ENCODE results near the gene SIVA1. TPM values are rescaled to one million over a fixed set of nuclear protein-coding genes. Genes with fewer than 3 reads are reported as not detected.

Gene SIVA1
- total RNA-seq, 4 donors from 2014 or later, result 228 to 357 (median 264) TPM

- TF ChIP-seq CTCF (IDR thresholded peaks at IDR 0.05 in 4 of 5, conservative IDR thresholded peaks at IDR 0.05 in 1 of 5) (no peak), POLR2A (IDR thresholded peaks at IDR 0.05) (no peak)
- H3K27ac ChIP-seq, result no peak overlapping the region
Measured at GRCh38 chr14:104709387-104710039, 43.4 kb upstream of the SIVA1 start.

GRCh38 chr14:104710071-104710735, 42.7 kb upstream of the SIVA1 start:
- H3K27ac ChIP-seq, result no peak overlapping the region
- H3K27me3 ChIP-seq, result no peaks in the 10 kb centered on the region
- no peak for DNase-seq
- H3K4me3 ChIP-seq, result no peak overlapping the region
- ATAC-seq, result no peak
- in situ Hi-C loops (cut with MboI; ENCODE audit: low sequenced_read_pairs in 4 of 4), result no loop called here
- TF ChIP-seq CTCF (IDR thresholded peaks at IDR 0.05 in 4 of 5, conservative IDR thresholded peaks at IDR 0.05 in 1 of 5) (no peak), POLR2A (IDR thresholded peaks at IDR 0.05) (no peak)
- H3K36me3 ChIP-seq, result peaks cover 0 to 19% of the 10 kb centered on the region in 2 donors
- no peaks in the 10 kb centered on the region for H3K9me3 ChIP-seq
- peaks cover 0 to 15% of the 10 kb centered on the region in 2 donors for H3K4me1 ChIP-seq
- intact Hi-C loops (cut with DNase I; ENCODE audit: low total_unique reads), result no loop called here

More at GRCh38 chr14:104709387-104710039, 43.4 kb upstream of the SIVA1 start:
- in situ Hi-C loops (cut with MboI; ENCODE audit: low sequenced_read_pairs in 4 of 4) (loop anchor here in 2 of 4 donors (5.0 kb wide), 1 partner anchor 62 kb away; no protein-coding TSS in a partner anchor), intact Hi-C loops (cut with DNase I; ENCODE audit: low total_unique reads) (no loop called here)
- DNase-seq (no peak), ATAC-seq (no peak)
- Histone ChIP-seq H3K36me3 (peaks cover 0 to 19% of the 10 kb centered on the region in 2 donors), H3K4me3 (no peak overlapping the region), H3K27me3 (no peaks in the 10 kb centered on the region), H3K4me1 (peaks cover 0 to 15% of the 10 kb centered on the region in 2 donors), H3K9me3 (no peaks in the 10 kb centered on the region)

- DNase-seq (no peak), ATAC-seq (no peak)
- no peak overlapping the region for H3K27ac ChIP-seq
- H3K36me3 ChIP-seq, result peaks cover 0 to 19% of the 10 kb centered on the region in 2 donors
- no peak for TF ChIP-seq CTCF (IDR thresholded peaks at IDR 0.05 in 4 of 5, conservative IDR thresholded peaks at IDR 0.05 in 1 of 5)
- in situ Hi-C loops (cut with MboI; ENCODE audit: low sequenced_read_pairs in 4 of 4), result no loop called here
- H3K27me3 ChIP-seq, result no peaks in the 10 kb centered on the region
- intact Hi-C loops (cut with DNase I; ENCODE audit: low total_unique reads), result no loop called here
- H3K4me3 ChIP-seq, result no peak overlapping the region
- peaks cover 0 to 14% of the 10 kb centered on the region in 2 donors for H3K4me1 ChIP-seq
- H3K9me3 ChIP-seq, result no peaks in the 10 kb centered on the region
Measured at GRCh38 chr14:104712881-104713734, 39.8 kb upstream of the SIVA1 start.

GRCh38 chr14:104714066-104714465, 38.9 kb upstream of the SIVA1 start:
- H3K27ac ChIP-seq, result no peak overlapping the region
- no peaks in the 10 kb centered on the region for H3K9me3 ChIP-seq
- ATAC-seq, result no peak
- in situ Hi-C loops (cut with MboI; ENCODE audit: low sequenced_read_pairs in 4 of 4), result no loop called here
- no peak overlapping the region for H3K4me3 ChIP-seq
- H3K36me3 ChIP-seq, result peaks cover 0 to 19% of the 10 kb centered on the region in 2 donors
- no peak for DNase-seq
- peaks cover 0 to 16% of the 10 kb centered on the region in 2 donors for H3K4me1 ChIP-seq
- no peak for TF ChIP-seq POLR2A (IDR thresholded peaks at IDR 0.05)
- TF ChIP-seq CTCF (IDR thresholded peaks at IDR 0.05 in 4 of 5, conservative IDR thresholded peaks at IDR 0.05 in 1 of 5), result no peak
- no peaks in the 10 kb centered on the region for H3K27me3 ChIP-seq
- intact Hi-C loops (cut with DNase I; ENCODE audit: low total_unique reads), result no loop called here
